GM20000 (cell line): ENCODE data around the gene AMPD1.

Experiments used
- DNase-seq: peaks from one replicate; pipeline ENCODE4 v3.0.0; 2012; ENCODE audit warnings: low spot score
- CTCF ChIP-seq: IDR thresholded peaks from 2 replicates; pipeline ENCODE4 v1.5.1; 2012; ENCODE audit warnings: mild to moderate bottlenecking, control low read depth; ENCODE audit errors: extremely low read depth, missing control alignments

The AMPD1 gene

GRCh38 chr1:114715952-114716303 lies 20.6 kb upstream of the AMPD1 start:
- no peak for DNase-seq
- TF ChIP-seq CTCF = no peak

- no peak for TF ChIP-seq CTCF
- DNase-seq = no peak
Measured at GRCh38 chr1:114712977-114713376, 17.6 kb upstream of the AMPD1 start.

- TF ChIP-seq CTCF = no peak
- DNase-seq = no peak
Measured at GRCh38 chr1:114710360-114710759, 15.0 kb upstream of the AMPD1 start.

- DNase-seq = no peak
- no peak for TF ChIP-seq CTCF
Measured at GRCh38 chr1:114707604-114708003, 12.3 kb upstream of the AMPD1 start.

- no peak for DNase-seq
- TF ChIP-seq CTCF = no peak
Measured at GRCh38 chr1:114703242-114703641, 7.9 kb upstream of the AMPD1 start.

GRCh38 chr1:114702737-114703136 lies 7.4 kb upstream of the AMPD1 start:
- no peak for TF ChIP-seq CTCF
- DNase-seq = peak; percentile 20

GRCh38 chr1:114701931-114702330 lies 6.6 kb upstream of the AMPD1 start:
- TF ChIP-seq CTCF = no peak
- no peak for DNase-seq
